ENCODE measurements around the gene MBNL2.

The MBNL2 gene

DNA sequence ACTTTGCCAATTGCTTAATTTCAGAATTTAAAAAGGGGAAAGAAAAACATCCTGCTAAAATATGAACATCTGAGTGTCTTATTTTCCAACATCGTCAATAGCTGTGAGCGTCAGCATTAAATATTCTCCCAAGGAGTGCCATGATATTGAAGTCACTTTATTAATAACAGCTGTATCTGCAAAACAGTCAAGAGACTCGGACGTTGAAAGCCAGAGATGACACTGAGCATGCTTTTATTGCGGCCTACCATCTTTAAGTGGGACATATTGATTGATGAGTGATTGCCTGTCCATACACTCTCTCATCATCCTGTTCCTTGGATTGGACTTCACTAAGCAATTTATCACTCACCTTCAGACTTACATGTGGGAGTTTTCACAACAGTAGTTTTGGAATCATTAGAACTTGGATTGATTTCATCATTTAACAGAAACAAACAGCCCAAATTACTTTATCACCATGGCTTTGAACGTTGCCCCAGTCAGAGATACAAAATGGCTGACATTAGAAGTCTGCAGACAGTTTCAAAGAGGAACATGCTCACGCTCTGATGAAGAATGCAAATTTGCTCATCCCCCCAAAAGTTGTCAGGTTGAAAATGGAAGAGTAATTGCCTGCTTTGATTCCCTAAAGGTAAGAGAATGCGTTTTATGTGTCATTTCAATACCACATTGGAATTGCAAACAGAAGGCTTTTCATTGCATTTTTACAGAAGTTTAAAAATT lies 53.8 kb downstream of the MBNL2 start:
- DNase-seq: no peak

DNA sequence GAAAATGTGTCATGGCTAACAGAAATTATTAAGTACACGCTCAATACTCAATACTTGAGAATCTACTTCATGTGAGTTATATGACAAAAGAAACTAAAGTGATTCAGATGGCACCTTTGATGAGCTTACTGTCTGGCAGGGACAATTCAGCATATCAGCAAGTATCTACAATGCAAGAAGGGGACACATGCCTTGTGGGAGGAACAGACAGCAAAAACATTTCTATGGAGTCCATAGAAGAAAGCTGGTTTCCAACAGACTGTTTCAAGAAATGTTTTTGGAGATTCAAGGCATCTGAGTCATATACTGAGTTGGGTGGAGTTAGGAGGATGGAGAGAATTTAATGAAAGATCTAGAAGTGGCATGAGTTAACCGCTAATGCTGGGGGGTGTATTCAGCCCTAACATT lies 54.7 kb downstream of the MBNL2 start:
- DNase-seq: no peak

DNA sequence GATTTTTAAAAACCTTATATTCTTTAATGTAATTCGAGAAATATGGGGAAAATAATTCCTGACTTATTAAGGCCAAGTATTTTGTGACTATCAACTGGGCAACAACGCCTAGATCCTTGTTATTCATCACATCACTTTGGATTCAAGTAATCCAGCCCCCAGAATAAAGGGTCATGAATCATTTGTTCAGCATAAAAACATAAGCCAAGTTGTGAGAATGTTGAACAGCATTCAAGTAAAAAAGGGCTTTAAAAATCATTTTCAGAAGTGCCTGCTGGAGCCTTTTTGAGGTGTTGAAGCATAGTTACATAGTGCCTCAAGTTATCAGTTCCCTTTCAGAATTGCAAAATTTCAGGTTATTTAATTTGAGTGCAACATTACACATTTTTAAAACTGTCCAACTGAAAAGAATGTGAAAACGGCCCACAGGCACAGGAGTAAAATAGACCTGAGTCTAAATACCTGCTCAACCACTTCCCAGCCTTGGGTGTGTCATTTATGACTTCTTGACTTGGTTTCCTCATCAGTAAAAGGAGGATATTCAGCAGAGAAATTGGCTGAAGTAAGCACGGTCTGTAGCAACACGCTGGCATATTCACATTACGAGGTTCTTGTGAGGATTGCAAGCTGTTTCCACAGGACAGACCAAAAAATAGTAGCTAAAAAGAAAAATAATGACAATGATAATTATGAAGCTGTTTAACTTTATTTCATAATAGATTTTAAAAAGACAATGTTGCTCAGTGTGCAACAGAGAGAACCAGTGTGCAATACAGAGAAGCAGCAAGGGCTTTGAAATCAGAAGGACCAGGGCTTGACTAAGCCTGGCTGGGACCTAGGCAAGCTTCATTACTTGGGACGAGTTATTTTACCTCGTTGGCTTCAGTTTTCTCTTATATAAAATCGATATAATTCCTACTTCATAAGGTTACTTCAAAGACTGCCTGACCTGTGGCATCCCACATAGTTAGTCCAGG lies 56.6 kb downstream of the MBNL2 start:
- DNase-seq: no peak

DNA sequence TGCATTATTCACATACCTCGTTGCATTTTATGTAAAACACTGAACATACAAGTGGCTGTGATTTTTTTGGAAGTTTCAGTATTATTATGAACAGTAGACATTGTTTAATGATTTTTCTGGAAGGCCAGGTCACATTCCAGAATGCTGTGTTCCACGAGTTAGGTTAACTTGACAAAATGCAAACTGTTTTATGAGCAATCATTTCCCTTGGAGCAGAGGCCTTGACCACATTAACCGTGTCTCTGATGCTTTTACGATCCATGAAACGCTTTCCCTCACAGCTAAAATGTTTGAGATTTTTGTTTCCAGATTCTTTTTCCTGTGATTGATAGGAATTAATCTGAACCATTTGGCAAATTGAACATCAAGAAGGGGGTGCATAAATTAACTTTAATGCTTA lies 57.8 kb downstream of the MBNL2 start:
- DNase-seq: no peak

DNA sequence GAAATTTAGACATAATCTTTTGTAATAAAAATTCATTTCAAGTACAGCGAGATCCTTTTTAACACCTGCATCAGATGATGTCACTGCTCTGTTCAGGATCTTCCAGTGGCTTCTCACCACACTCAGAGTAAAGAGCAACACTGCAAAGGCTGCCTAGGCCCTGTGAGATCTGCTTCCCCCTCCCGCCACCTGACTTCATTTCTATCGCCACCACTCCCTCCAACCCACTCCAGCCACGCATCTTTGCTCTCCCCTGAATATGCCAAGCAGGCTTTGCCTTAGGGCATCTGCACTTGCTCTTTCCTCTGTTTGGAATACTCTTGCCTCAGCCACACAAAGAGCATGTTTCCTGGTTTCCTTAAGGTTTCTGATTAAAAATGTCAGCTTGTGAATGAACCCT lies 58.3 kb downstream of the MBNL2 start:
- DNase-seq: no peak

DNA sequence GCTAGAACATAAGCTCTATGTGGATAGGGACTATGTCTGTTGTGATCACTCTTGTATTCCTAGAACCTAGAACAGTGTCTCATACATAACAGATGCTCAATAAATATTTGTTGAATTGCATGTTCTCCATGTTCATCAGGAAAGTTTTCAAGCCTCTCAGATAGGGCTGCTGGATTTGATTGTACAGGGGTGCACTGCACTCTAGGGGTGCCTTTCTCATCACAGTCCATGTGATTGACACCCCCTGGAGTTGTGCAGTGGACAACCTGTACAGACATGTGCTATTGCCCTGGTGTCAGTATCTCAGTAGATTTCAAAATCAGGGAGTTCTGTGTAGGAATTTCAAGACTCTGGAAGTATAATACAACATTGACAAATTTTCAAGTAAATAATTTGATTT lies 58.9 kb downstream of the MBNL2 start:
- DNase-seq: no peak

DNA sequence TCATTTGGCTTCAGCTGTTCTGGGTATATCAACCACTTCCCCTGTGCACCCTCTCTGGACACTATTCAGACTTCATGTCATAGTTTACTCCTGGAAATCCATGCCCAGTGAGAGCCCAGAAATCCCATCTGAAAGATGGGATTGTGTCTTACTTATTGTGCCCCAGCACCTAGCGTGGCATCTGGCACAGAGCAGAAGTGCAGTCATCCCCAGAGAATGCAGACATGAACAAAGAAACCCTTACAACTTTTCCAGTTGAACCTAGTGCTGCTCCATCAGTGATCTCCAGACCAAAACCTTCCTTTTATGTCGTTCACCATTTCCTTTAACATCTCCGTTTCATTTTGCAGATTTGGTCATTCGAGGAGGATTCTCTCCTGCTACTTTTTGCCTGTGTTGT lies 60.6 kb downstream of the MBNL2 start:
- no peak for DNase-seq

DNA sequence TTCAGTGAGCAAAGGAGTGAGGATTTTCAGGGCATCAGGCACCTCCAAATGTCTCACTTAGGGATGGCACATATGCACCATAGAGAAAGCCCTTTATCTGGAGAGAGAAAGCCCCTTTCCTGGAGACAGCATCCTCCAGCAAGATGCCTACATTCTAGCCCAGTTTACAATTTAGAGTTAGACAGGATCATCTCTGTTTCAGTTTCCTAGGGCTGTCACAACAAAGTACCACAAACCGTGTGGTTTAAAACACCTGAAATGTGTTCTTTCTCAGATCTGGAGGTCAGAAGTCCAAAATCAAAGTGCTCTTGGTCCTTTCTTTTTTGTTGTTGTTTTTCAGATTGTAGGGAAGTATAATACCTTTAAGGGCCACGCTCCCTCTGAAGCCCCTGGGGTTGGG lies 61.8 kb downstream of the MBNL2 start:
- DNase-seq: no peak

DNA sequence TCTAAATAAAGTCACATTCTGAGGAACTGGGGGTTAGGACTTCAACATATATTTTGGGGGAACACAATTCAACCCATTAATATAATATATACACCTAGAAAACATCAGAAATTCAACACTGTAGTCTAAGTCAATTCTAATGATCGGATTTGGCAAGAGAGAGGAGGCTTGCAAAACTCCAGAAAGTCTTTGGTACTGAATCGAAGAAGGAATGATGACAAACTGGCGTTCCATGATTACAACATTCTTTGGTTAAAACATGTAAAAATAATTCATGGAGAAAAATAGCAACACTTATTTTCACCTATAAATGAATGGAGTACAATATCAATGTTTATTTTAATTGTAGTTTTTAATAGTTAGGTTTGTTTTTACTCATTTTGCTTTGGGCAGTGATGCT lies 62.4 kb downstream of the MBNL2 start:
- no peak for DNase-seq

DNA sequence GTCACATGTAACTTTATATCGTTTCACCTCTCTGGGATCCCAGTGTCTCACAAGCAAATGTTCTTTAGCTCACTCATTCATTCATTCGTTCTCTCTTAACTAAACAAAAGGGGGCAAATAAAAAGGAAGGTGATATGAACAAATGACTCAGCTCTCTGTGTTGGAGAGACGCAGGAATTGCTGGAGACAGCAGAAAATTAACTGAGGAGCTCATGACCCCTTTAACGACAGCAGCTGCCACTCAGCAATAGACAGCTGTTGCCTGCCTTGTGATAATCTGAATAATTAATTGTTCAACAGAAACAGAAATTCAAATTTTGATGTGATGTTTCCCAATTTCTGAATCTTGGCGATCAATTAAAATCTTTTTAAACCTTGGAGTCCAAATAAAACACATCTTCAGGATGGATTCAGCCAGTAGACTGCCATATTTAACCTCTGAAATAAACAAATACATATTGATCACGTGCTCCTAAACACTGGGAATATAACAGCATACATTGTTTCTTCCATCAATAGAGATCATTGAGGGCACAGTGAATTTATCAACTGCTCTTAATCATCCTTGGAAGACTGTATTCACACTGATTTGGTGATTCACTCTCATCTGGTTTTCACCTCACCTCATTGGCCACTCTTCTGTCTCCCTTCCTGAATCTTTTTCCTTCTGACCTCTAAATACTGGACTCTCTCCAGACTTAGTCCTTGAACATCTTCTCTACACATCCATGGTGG lies 63.3 kb downstream of the MBNL2 start:
- no peak for DNase-seq

DNA sequence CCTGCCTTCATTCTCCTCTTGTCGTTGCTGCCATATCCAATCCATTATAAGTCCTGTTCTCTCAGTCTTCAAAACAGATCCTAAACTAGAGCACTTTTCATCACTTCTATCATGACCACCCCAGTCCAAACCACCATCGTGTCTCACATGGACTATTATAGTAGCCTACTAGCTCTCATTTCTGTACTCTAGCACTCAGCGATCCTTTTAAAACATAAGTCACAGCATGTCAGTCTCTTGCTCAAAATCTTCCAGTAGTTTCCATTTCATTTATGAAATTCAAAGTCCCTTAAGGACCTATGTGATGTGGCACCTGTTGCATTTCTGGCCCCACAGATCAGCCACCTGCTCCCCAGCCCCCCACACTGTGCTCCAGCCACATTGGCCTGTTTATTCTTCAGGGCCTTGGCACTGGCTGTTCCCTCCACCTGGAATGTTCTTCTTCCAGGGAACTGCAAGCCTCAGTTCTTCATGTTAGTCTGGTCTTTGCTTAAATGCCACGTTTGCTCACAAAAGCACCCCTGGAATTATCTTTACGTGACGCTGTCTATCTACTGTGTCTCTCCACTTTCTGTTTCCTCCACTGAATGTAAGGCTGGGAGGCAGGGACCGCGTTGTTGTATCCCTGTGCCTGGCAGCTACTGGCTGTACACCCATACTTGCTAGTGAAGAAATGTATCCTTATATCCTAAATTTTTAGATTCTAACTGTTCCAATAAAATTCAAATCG lies 64.3 kb downstream of the MBNL2 start:
- DNase-seq: no peak

DNA sequence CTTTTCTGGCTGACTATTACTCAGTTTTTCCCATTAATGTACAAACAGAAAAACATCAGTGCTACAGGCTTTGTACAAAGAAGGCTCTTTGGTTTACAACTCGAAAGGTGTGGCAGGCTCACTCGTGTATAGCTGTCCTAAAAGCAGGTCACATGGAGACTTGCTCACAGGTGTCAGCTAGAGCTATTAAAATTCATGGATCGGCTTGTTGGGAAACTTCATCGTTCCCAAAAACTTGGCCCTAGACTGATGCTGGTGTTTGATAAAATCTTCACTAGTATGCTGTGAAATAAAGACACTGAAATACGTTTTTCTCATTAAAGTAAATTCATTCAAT lies 64.9 kb downstream of the MBNL2 start:
- no peak for DNase-seq

DNA sequence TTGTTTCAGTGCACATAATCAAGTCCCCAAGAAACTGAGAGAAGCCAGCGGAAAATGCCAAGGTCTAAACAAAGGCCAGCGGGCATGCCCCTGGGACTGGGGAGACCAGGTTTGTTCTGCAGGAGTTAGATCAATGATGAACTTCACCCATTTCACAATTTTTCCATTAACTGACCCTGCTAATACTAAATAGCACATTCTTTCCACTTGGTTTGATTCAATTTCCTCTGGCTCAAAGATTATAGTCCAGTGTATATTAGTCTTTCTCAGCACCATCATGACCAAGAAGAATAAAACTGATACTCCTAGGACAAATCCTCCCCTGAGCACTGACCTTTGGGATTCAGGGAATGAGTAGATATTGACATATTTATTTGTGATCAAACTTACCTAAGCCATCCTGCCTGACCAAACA lies 66.4 kb downstream of the MBNL2 start:
- no peak for DNase-seq

DNA sequence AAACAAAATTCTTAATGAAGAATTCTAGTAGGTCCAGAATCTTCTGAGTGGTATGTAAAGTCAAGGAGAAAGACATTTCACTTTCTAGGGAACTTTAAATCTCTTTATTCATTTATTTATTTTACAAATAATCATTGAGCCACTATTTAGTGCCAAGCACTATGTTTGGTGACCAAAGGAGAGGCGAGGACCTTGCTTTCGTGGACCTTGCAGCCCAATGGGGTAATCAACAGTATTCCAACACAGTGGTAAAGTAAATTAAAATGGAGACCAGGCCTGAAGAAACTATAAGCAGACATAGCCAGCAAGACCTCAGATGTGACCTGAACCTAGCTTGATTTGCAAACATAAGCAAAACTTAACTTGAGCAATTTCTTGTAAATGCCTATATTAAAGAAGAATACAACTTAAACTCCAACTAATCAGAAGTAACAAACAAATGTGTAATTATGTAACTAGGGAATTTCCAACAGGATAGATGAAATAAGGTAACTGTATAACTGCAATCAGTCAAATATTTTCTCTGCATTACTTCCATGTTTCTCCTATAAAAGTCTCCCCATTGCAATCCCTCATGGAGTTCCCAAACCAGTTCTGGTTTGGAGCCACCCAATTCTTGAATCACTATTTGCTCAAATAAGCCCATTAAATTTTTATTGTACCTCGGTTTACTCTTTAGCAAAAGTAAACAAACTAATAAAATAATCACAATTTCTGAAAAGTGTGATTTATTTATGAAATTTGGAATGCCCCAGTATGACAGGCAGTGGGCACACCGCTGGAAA lies 67.6 kb downstream of the MBNL2 start:
- no peak for DNase-seq

DNA sequence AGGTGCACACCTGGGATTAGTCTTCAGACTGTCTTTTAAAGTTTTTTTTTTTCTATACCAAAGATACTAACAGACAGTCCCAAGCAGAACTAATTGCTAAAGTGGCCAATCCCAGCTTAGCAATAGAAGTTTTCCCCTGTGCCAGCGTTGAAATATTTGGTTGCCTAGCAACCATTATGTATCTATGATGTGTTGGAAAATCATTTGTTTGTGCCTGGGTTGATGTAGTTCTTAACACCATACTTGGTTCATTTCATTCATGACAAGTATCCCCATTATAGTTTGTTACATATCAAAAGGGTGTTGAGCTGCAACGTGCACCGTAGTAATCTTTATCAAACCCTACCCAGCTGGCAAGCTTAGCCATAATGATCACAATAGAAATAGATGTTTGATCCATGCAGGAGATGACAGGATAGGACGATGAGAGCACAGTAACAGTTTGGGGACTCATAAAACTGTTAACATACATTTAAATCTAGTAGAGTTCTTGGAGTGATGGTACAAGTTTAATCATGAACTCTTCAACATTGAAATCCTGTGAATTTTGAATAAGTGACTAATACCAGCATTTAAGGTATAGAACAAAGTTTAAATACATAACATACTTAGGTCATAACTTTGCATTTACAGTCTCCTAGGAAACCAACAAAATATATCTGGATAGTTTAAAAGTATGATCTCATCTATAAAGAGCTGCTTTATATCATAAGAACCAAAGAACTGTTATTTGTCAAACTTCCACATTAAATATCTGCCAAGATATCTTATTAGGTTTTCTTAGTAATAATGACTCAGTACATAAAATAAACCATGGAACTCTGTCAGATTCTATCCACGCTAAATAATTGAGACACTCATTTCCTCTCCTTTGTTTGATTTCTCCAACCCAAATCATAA lies 73.4 kb downstream of the MBNL2 start:
- no peak for DNase-seq

DNA sequence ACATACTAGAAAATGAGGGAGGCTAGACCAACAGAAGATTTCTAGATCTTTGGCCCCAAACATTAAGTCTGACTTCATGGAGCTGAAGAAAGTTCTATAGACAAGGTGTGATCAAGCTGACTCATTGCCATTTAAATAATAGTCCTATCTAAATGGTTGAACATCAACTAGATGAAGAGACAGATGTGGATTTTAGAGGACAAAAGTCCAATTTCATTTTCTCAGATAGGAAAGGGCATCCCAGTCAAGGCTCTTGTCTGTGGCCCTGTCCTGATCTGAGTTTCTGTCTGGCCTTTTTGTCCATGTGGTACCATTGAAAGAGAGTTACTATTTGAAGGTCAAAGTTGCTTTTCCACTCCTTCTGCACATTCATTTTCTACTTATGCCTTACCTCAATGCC lies 74.6 kb downstream of the MBNL2 start:
- no peak for DNase-seq

DNA sequence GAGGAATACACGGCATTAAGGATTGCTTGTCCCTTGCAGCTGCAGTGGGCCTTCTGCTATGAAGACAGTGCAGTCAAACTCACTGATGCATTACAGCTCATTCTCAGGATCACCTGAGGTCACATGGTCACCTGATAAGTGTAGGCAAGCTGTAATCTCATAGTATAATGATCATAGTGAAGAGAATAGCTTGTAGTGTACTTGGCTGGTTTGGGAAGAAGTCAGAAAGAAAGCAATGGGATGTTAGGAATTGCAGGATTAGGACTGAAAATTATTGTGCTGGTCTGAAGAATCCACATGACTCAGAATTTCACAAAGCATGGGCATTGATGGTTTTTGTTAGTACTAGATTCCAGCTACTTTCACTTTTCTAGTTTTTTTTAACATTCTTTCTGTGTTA lies 76.7 kb downstream of the MBNL2 start:
- DNase-seq: no peak

DNA sequence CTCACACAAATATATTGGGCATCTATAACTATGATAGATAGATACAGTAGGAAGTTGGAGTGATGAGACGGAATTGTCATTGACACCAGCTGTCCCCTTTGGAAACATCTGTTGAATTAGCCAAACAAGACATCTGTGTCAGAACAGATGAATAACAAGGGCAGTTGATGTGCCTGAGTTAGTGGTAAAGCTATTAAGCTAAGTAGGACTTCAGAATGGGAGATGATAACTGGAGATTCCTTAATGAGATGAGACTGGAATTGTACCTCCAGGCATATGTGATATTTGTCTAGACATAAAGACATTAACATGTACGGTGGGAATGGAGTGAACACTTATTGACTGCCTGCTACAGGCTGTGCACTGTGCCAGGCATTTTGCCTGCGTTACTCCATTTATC lies 78.7 kb downstream of the MBNL2 start:
- DNase-seq: no peak

DNA sequence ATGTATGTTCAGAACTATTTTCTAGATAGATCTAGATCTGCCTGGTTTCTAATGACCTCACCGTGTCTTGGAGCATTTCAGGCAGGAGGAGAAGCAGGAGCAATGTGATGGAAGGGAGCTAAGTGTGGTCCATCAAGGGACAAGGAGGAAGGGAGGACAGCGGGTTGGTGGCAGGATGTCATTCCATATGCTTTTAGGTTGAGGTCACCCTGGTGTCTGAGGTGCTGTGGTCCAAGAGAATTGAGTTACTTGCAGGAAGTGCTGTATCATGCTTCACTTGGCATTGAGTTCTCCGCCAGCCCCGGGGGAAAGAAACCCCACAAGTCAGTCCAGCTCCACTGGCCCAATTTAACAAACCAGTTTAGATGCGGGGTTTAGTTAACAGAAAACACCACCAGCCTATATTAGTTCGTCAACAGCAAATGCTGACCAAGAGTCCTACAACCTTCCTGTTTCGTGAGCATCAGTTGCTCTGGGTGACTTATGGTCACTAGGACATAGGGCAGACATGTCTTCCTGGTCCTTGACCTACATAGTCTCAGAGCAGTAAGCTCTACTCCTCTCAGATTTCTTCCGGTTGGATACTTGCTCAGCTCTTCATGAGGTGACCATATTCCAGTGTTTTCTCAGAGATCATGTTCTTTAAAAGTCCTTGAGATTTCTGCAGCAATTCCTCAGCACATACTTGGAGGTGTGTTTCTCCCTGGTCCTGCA lies 79.4 kb downstream of the MBNL2 start:
- no peak for DNase-seq

DNA sequence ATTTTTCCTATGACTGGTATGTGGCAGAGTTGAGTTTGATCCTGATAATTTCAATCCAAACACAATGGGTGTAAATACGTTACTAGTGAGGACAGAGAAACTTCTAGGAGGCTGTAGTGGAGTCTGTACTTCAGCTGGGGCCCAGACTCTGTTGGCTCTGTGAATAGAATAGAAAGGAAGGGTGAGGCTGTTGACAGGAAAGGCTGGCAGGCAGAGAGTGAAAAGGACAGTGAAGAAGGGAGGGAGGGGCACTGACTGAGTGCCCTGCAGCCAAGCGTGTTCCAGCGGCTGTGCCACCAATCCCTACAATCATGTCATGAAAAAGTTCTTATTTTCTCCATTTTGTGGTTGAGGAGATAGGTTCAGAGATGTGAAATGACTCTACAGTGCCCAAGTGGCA lies 80.5 kb downstream of the MBNL2 start:
- no peak for DNase-seq
